H9 (cell line): ENCODE measurements around the gene REEP3. TPM values are rescaled to one million over a fixed set of nuclear protein-coding genes. Genes with fewer than 3 reads are reported as not detected.
"Not testable (repeated sequence)": the region's sequence is repeated elsewhere in the genome, so short reads cannot be mapped to it uniquely, and the experiment has no call there.

ENCODE experiments used
- DNase-seq: peaks from one replicate; pipeline ENCODE4 v3.0.0-alpha.2; 2017
- H2AFZ ChIP-seq: one replicate; pipeline ENCODE4 v1.6.1; 2013; ENCODE audit warnings: mild to moderate bottlenecking, low read length, control low read depth, moderate library complexity
- H2AK5ac ChIP-seq: 2 replicates; pipeline ENCODE4 v1.6.1; 2013; ENCODE audit warnings: low read length, control low read depth, mixed read lengths; ENCODE audit not compliant: insufficient read length
- H2BK120ac ChIP-seq: one replicate; pipeline ENCODE4 v1.6.1; 2013; ENCODE audit warnings: low read depth, mild to moderate bottlenecking, low read length, control low read depth, inconsistent platforms; ENCODE audit not compliant: poor library complexity, severe bottlenecking
- H2BK12ac ChIP-seq: 2 replicates; pipeline ENCODE4 v1.6.1; 2013; ENCODE audit warnings: low read length, control low read depth, mixed read lengths, low read depth; ENCODE audit not compliant: insufficient read length
- H2BK15ac ChIP-seq: 2 replicates; pipeline ENCODE4 v1.6.1; 2013; ENCODE audit warnings: low read depth, low read length, control low read depth
- H2BK20ac ChIP-seq: one replicate; pipeline ENCODE4 v1.6.1; 2013; ENCODE audit warnings: low read depth, mild to moderate bottlenecking, low read length, control low read depth, inconsistent platforms; ENCODE audit not compliant: poor library complexity, severe bottlenecking
- H2BK5ac ChIP-seq: 2 replicates; pipeline ENCODE4 v1.6.1; 2013; ENCODE audit warnings: low read length, control low read depth, mixed read lengths; ENCODE audit not compliant: insufficient read length
- H3K14ac ChIP-seq: 2 replicates; pipeline ENCODE4 v1.6.1; 2013; ENCODE audit warnings: low read length, control low read depth; ENCODE audit not compliant: insufficient read depth
- H3K18ac ChIP-seq: 2 replicates; pipeline ENCODE4 v1.6.1; 2013; ENCODE audit warnings: low read depth, mild to moderate bottlenecking, mixed read lengths, low read length, control low read depth; ENCODE audit not compliant: insufficient read length
- H3K23ac ChIP-seq: 2 replicates; pipeline ENCODE4 v1.6.1; 2013; ENCODE audit warnings: low read length, control low read depth, mixed read lengths, low read depth; ENCODE audit not compliant: insufficient read length
- H3K23me2 ChIP-seq: 2 replicates; pipeline ENCODE4 v1.6.1; 2013; ENCODE audit warnings: low read depth, mild to moderate bottlenecking, mixed read lengths, low read length, control low read depth; ENCODE audit not compliant: insufficient read length, poor library complexity, severe bottlenecking
- H3K27ac ChIP-seq: 2 replicates; pipeline ENCODE4 v1.5.1; 2013; ENCODE audit warnings: low read length, control low read depth, mixed read lengths, low read depth; ENCODE audit not compliant: insufficient read length
- H3K27me3 ChIP-seq: 2 replicates; pipeline ENCODE4 v1.6.1; 2013; ENCODE audit warnings: low read length, control low read depth, inconsistent platforms; ENCODE audit not compliant: insufficient read depth
- H3K4ac ChIP-seq: 2 replicates; pipeline ENCODE4 v1.6.1; 2013; ENCODE audit warnings: low read depth, mild to moderate bottlenecking, control low read depth, inconsistent platforms, low read length, moderate library complexity
- H3K4me1 ChIP-seq: 2 replicates; pipeline ENCODE4 v1.6.1; 2013; ENCODE audit warnings: low read length, control low read depth, inconsistent platforms; ENCODE audit not compliant: insufficient read depth
- H3K4me2 ChIP-seq: 2 replicates; pipeline ENCODE4 v1.6.1; 2013; ENCODE audit warnings: low read length, control low read depth, mixed read lengths; ENCODE audit not compliant: insufficient read length, insufficient read depth
- H3K56ac ChIP-seq: 2 replicates; pipeline ENCODE4 v1.6.1; 2013; ENCODE audit warnings: low read depth, mild to moderate bottlenecking, mixed read lengths, low read length, control low read depth; ENCODE audit not compliant: insufficient read length
- H3K79me1 ChIP-seq: 2 replicates; pipeline ENCODE4 v1.6.1; 2013; ENCODE audit warnings: low read depth, mild to moderate bottlenecking, moderate library complexity, low read length, control low read depth, inconsistent platforms; ENCODE audit not compliant: insufficient read depth, poor library complexity, severe bottlenecking
- H3K79me2 ChIP-seq: 2 replicates; pipeline ENCODE4 v1.6.1; 2013; ENCODE audit warnings: low read length, control low read depth, inconsistent platforms; ENCODE audit not compliant: insufficient read depth
- H3K9ac ChIP-seq: 2 replicates; pipeline ENCODE4 v1.6.1; 2013; ENCODE audit warnings: low read length, control low read depth, mixed read lengths; ENCODE audit not compliant: insufficient read length; ENCODE audit errors: extremely low read depth
- H3K9me3 ChIP-seq: one replicate; pipeline ENCODE4 v1.6.1; 2013; ENCODE audit warnings: low read depth, low read length, inconsistent platforms; ENCODE audit not compliant: control insufficient read depth
- H3T11ph ChIP-seq: one replicate; pipeline ENCODE4 v1.6.1; 2013; ENCODE audit warnings: mild to moderate bottlenecking, low read length, control low read depth, inconsistent platforms
- H4K20me1 ChIP-seq: one replicate; pipeline ENCODE4 v1.6.1; 2013; ENCODE audit not compliant: control insufficient read depth, insufficient read length, insufficient read depth
- H4K5ac ChIP-seq: 2 replicates; pipeline ENCODE4 v1.6.1; 2013; ENCODE audit warnings: low read depth, mild to moderate bottlenecking, mixed read lengths, low read length, control low read depth; ENCODE audit not compliant: insufficient read length
- H4K8ac ChIP-seq: replicated peaks from 2 replicates; pipeline ENCODE4 v1.6.1; 2013; ENCODE audit warnings: low read length, control low read depth, mixed read lengths, low read depth; ENCODE audit not compliant: insufficient read length
- H4K91ac ChIP-seq: 2 replicates; pipeline ENCODE4 v1.6.1; 2013; ENCODE audit warnings: low read depth, mild to moderate bottlenecking, moderate library complexity, mixed read lengths, low read length, control low read depth; ENCODE audit not compliant: insufficient read length
- H3K27ac Mint-ChIP-seq, 3 experiments: 2 replicates in 2 of 3; 3 replicates in 1 of 3; pipeline ENCODE4 v1.8.0; 2020 to 2021; ENCODE audit warnings: mixed read lengths in 3 of 3, mild to moderate bottlenecking in 1 of 3, moderate library complexity in 1 of 3
- H3K27me3 Mint-ChIP-seq: 2 replicates; pipeline ENCODE4 v1.8.0; 2021; ENCODE audit warnings: low read depth, mild to moderate bottlenecking, moderate library complexity, mixed read lengths
- H3K36me3 Mint-ChIP-seq, 3 experiments: 2 replicates in 2 of 3; 3 replicates in 1 of 3; pipeline ENCODE4 v1.8.0; 2020 to 2021; ENCODE audit warnings: low read depth in 3 of 3, mixed read lengths in 3 of 3; ENCODE audit not compliant: insufficient read depth in 1 of 3
- H3K4me1 Mint-ChIP-seq, 2 experiments: 2 replicates each; pipeline ENCODE4 v1.8.0; 2020; ENCODE audit warnings: mixed read lengths in 2 of 2
- H3K4me3 Mint-ChIP-seq, 2 experiments: 2 replicates in 1 of 2; 3 replicates in 1 of 2; pipeline ENCODE4 v1.8.0; 2020 to 2021; ENCODE audit warnings: mild to moderate bottlenecking in 2 of 2, mixed read lengths in 2 of 2, moderate library complexity in 1 of 2
- H3K9me3 Mint-ChIP-seq, 2 experiments: 2 replicates in 1 of 2; 3 replicates in 1 of 2; pipeline ENCODE4 v1.8.0; 2020; ENCODE audit warnings: mild to moderate bottlenecking in 2 of 2, mixed read lengths in 2 of 2, moderate library complexity in 1 of 2
- WGBS: extraction: QIAGEN DNeasy Blood & Tissue Kit; methylation state at CpG from one replicate; pipeline ENCODE4 v1.1.7; 2013; ENCODE audit warnings: missing lambda C conversion rate, low lambda C conversion rate, mixed read lengths; ENCODE audit not compliant: insufficient read length; ENCODE audit errors: extremely low coverage; 5-methylcytosine and 5-hydroxymethylcytosine counted together
- total RNA-seq: library from RNA; stranded (reverse); gene quantifications from 2 replicates; pipeline ENCODE4 v1.2.1, GENCODE V29; 2021
- TF ChIP-seq, protein P1 (sequence below): fragments of 200-600 bp; sonication (generic); conservative IDR thresholded peaks from 3 replicates; pipeline ENCODE4 v1.8.0; 2021; ENCODE audit warnings: antibody characterized with exemption, mild to moderate bottlenecking

The REEP3 gene
- total RNA-seq, 1 experiment from 2014 or later = 21.4 TPM

DNA sequence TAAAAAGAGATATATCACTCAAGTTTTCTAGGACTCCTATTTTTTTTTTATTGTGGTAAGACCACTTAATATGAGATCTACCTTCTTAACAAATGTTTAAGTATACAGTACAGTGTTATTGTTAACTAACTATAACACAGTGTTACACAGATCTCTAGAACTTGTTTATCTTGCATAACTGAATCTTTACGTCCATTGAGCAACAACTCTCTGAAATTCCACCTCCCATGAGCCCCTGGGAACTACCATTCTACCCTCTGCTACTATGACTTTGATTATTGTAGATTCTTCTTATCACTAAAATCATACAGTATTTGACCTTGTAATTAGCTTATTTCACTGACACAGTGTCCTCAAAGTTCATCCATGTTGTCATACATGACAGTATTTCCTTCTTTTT lies 22.5 kb upstream of the REEP3 start:
- Histone ChIP-seq H4K5ac (no peak overlapping the region), H3K27ac (no peak overlapping the region), H3K56ac (no peak overlapping the region), H3K79me1 (peaks cover 2% of the 10 kb centered on the region), H3K23ac (no peak overlapping the region), H4K8ac (no peak overlapping the region), H3K14ac (no peak overlapping the region), H3K9me3 (no peaks in the 10 kb centered on the region), H3K27me3 (no peaks in the 10 kb centered on the region), H3T11ph (no peak overlapping the region), H3K23me2 (no peaks in the 10 kb centered on the region), H3K18ac (no peak overlapping the region), H3K4me2 (no peak overlapping the region), H2BK5ac (no peak overlapping the region), H3K79me2 (peaks cover 5% of the 10 kb centered on the region; the same call in 1 of the 2 replicates), H4K91ac (no peak overlapping the region), H3K9ac (no peak overlapping the region), H4K20me1 (no peaks in the 10 kb centered on the region), H2BK12ac (no peak overlapping the region), H2BK15ac (no peak overlapping the region), H3K4ac (no peak overlapping the region), H3K4me1 (peaks cover 1% of the 10 kb centered on the region; the same call in 1 of the 2 replicates), H2BK120ac (no peak overlapping the region), H2AFZ (no peak overlapping the region), H2AK5ac (no peak overlapping the region), H2BK20ac (no peak overlapping the region)
- H3K27ac Mint-ChIP-seq = no peak overlapping the region
- peaks cover 9 to 14% of the 10 kb centered on the region in 2 experiments for H3K4me1 Mint-ChIP-seq
- no CpG with 5 or more reads among the region's 1 CpG for whole genome bisulfite sequencing
- H3K9me3 Mint-ChIP-seq = no peaks in the 10 kb centered on the region; a peak in 1 of 5 replicates
- TF ChIP-seq, protein P1, sequence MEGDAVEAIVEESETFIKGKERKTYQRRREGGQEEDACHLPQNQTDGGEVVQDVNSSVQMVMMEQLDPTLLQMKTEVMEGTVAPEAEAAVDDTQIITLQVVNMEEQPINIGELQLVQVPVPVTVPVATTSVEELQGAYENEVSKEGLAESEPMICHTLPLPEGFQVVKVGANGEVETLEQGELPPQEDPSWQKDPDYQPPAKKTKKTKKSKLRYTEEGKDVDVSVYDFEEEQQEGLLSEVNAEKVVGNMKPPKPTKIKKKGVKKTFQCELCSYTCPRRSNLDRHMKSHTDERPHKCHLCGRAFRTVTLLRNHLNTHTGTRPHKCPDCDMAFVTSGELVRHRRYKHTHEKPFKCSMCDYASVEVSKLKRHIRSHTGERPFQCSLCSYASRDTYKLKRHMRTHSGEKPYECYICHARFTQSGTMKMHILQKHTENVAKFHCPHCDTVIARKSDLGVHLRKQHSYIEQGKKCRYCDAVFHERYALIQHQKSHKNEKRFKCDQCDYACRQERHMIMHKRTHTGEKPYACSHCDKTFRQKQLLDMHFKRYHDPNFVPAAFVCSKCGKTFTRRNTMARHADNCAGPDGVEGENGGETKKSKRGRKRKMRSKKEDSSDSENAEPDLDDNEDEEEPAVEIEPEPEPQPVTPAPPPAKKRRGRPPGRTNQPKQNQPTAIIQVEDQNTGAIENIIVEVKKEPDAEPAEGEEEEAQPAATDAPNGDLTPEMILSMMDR = no peak
- no peaks in the 10 kb centered on the region for H3K27me3 Mint-ChIP-seq
- H3K36me3 Mint-ChIP-seq = peaks cover 3 to 21% (median 20%) of the 10 kb centered on the region in 3 experiments; a peak in 6 of 7 replicates
- no peak overlapping the region for H3K4me3 Mint-ChIP-seq
- DNase-seq = no peak

DNA sequence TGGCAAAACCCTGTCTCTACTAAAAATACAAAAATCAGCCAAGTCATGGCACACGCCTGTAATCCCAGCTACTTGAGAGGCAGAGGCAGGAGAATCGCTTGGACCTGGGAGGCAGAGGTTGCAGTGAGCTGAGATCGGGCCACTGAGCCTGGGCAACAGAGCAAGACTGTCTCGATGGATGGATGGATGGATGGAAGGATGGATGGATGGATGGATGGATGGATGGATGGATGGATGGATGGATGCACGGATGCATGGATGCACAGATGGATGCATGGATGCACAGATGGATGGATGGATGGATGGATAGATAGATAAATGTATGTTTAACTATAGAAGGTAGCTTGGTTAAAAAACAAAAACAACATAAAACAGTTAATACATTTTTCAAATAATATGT lies 20.6 kb upstream of the REEP3 start:
- not testable (repeated sequence) for H3K9ac ChIP-seq, H3T11ph ChIP-seq, H4K20me1 ChIP-seq, H3K14ac ChIP-seq, H3K27ac ChIP-seq, H2BK20ac ChIP-seq, H3K9me3 Mint-ChIP-seq, DNase-seq, H4K5ac ChIP-seq, H3K4me2 ChIP-seq, H3K23ac ChIP-seq, H4K91ac ChIP-seq, H3K27me3 ChIP-seq, H3K79me2 ChIP-seq, H3K18ac ChIP-seq, H3K79me1 ChIP-seq, H2BK120ac ChIP-seq, H3K27ac Mint-ChIP-seq, H3K23me2 ChIP-seq, H2BK15ac ChIP-seq, H3K9me3 ChIP-seq, H3K27me3 Mint-ChIP-seq, H2BK5ac ChIP-seq, H4K8ac ChIP-seq, H2AFZ ChIP-seq, H3K4ac ChIP-seq, H3K56ac ChIP-seq, H3K4me3 Mint-ChIP-seq, H2AK5ac ChIP-seq, H2BK12ac ChIP-seq
- no CpG with 5 or more reads among the region's 5 CpGs for WGBS
- Mint-ChIP-seq H3K4me1 (peaks cover 22 to 23% of the 10 kb centered on the region in 2 experiments), H3K36me3 (peaks cover 3 to 15% (median 14%) of the 10 kb centered on the region in 3 experiments; a peak in 6 of 7 replicates)
- H3K4me1 ChIP-seq = peaks cover 11% of the 10 kb centered on the region; the same call in 1 of the 2 replicates
